HCT116 (cell line): ENCODE data around the gene CNST. TPM values are rescaled to one million over a fixed set of nuclear protein-coding genes. Genes with fewer than 3 reads are reported as not detected.

Source experiments
- ATAC-seq: fragments of 200-7000 bp; cut with Tn5 transposase; 2 replicates; pipeline ENCODE4 v1.9.1; 2020; ENCODE audit warnings: mild to moderate bottlenecking, moderate library complexity
- BruUV-seq: library from RNA; stranded (reverse); fragments of 400-500 nt; replicated peaks from 2 replicates; lab custom pipeline; 2021; lab: Mats Ljungman, UMichigan
- CTCF ChIA-PET: fragments of 300-600 bp; sonication (Branson Sonifier 250); formaldehyde crosslinking; loops from one replicate; lab custom pipeline; 2021; ENCODE audit warnings: antibody characterized with exemption; lab: Charles Lee
- POLR2A ChIA-PET: fragments of 300-600, 350-600 bp; sonication (Branson Sonifier 250); formaldehyde crosslinking; loops from one replicate; lab custom pipeline; 2021; ENCODE audit warnings: antibody characterized with exemption; lab: Charles Lee
- RAD21 ChIA-PET, 2 experiments: fragments of 300-600 bp; sonication (Branson Sonifier 250); formaldehyde crosslinking; loops; one replicate each; lab custom pipeline; 2023; ENCODE audit warnings: low total read pairs in 2 of 2; ENCODE audit not compliant: uncharacterized antibody in 2 of 2, unreplicated experiment in 2 of 2, low non-redundant PET in 1 of 2; lab: Charles Lee
- DNase-seq: peaks from one replicate; pipeline ENCODE4 v3.0.0-alpha.2; 2010; ENCODE audit warnings: low read depth, low spot score
- H2AFZ ChIP-seq: fragments of 200-600 bp; shearing (Covaris generic), sonication (generic); 2 replicates; pipeline ENCODE4 v1.6.1; 2017; ENCODE audit warnings: low read depth, mixed run types, mixed read lengths, antibody characterized with exemption, low read length; ENCODE audit not compliant: poor library complexity, severe bottlenecking
- H3K27ac ChIP-seq: 2 replicates; pipeline ENCODE4 v1.5.1; 2012; ENCODE audit warnings: low read depth, low read length
- H3K27me3 ChIP-seq: fragments of 200-600 bp; sonication (generic); 2 replicates; pipeline ENCODE4 v1.6.1; 2016; ENCODE audit warnings: mixed run types, low read length, mixed read lengths; ENCODE audit not compliant: insufficient read depth
- H3K36me3 ChIP-seq, 2 experiments: fragments of 200-500 bp in 1 of 2; fragments of 200-600 bp in 1 of 2; sonication (Bioruptor generic) in 1 of 2; sonication (generic) in 1 of 2; 2 replicates each; pipeline versions ENCODE4 v1.5.1 to v1.6.1; 2014 to 2016; ENCODE audit warnings: low read length in 2 of 2, inconsistent platforms in 1 of 2, mixed read lengths in 1 of 2, mixed run types in 1 of 2; ENCODE audit not compliant: insufficient read depth in 2 of 2, control insufficient read depth in 1 of 2
- H3K4me1 ChIP-seq, 2 experiments: fragments of 200-600 bp in 1 of 2; sonication (generic) in 1 of 2; 2 replicates each; pipeline versions ENCODE4 v1.5.1 to v1.6.1; 2012 to 2017; ENCODE audit warnings: low read length in 2 of 2, inconsistent platforms in 1 of 2, mild to moderate bottlenecking in 1 of 2, mixed read lengths in 1 of 2, mixed run types in 1 of 2, moderate library complexity in 1 of 2; ENCODE audit not compliant: insufficient read depth in 2 of 2, control insufficient read depth in 1 of 2
- H3K4me2 ChIP-seq: fragments of 200-600 bp; sonication (generic); 2 replicates; pipeline ENCODE4 v1.6.1; 2017; ENCODE audit warnings: mixed run types, low read length, mixed read lengths
- H3K4me3 ChIP-seq, 2 experiments: fragments of 200-600 bp in 1 of 2; sonication (generic) in 1 of 2; replicated peaks in 1 of 2; 2 replicates each; pipeline ENCODE4 v1.5.1; 2011 to 2016; ENCODE audit warnings: low read length in 2 of 2, control low read depth in 1 of 2, low read depth in 1 of 2, mild to moderate bottlenecking in 1 of 2, mixed read lengths in 1 of 2, mixed run types in 1 of 2
- H3K79me2 ChIP-seq: fragments of 200-600 bp; sonication (generic); 2 replicates; pipeline ENCODE4 v1.6.1; 2017; ENCODE audit warnings: mild to moderate bottlenecking, mixed run types, low read length, moderate library complexity, mixed read lengths; ENCODE audit not compliant: insufficient read depth
- H3K9ac ChIP-seq: fragments of 200-600 bp; sonication (generic); 2 replicates; pipeline ENCODE4 v1.6.1; 2016; ENCODE audit warnings: low read length, mixed read lengths
- H3K9me2 ChIP-seq: fragments of 200-600 bp; sonication (generic), shearing (Covaris generic); 2 replicates; pipeline ENCODE4 v1.6.1; 2017; ENCODE audit warnings: mixed run types, mild to moderate bottlenecking, moderate library complexity; ENCODE audit not compliant: insufficient read depth
- H3K9me3 ChIP-seq, 2 experiments: fragments of 200-500 bp in 1 of 2; fragments of 200-600 bp in 1 of 2; sonication (Bioruptor generic) in 1 of 2; sonication (generic) in 1 of 2; 2 replicates each; pipeline ENCODE4 v1.6.1; 2014 to 2017; ENCODE audit warnings: low read length in 2 of 2, mixed read lengths in 2 of 2, inconsistent platforms in 1 of 2, low read depth in 1 of 2, mild to moderate bottlenecking in 1 of 2, mixed run types in 1 of 2, moderate library complexity in 1 of 2; ENCODE audit not compliant: control insufficient read depth in 1 of 2, insufficient read depth in 1 of 2
- H4K20me1 ChIP-seq: fragments of 200-600 bp; sonication (generic), shearing (Covaris generic); 2 replicates; pipeline ENCODE4 v1.6.1; 2017; ENCODE audit warnings: mixed run types, mild to moderate bottlenecking, moderate library complexity; ENCODE audit not compliant: insufficient read depth
- CEBPB ChIP-seq: IDR thresholded peaks from 2 replicates; pipeline ENCODE4 v1.6.1; 2012; ENCODE audit warnings: low read depth
- CTCF ChIP-seq, 3 experiments: fragments of 200-600 bp in 1 of 3; sonication (generic) in 1 of 3; IDR thresholded peaks in 2 of 3; conservative IDR thresholded peaks in 1 of 3; 2 replicates each; pipeline ENCODE4 v1.5.1; 2012 to 2017; ENCODE audit warnings: low read depth in 2 of 3, low read length in 2 of 3, antibody characterized with exemption in 1 of 3, borderline replicate concordance in 1 of 3, control low read depth in 1 of 3, mild to moderate bottlenecking in 1 of 3, mixed read lengths in 1 of 3, mixed run types in 1 of 3, moderate library complexity in 1 of 3; ENCODE audit not compliant: insufficient read depth in 1 of 3
- ELF1 ChIP-seq: IDR thresholded peaks from 2 replicates; pipeline ENCODE4 v1.6.1; 2012; ENCODE audit warnings: low read depth, borderline replicate concordance
- JUND ChIP-seq: IDR thresholded peaks from 2 replicates; pipeline ENCODE4 v1.6.1; 2012
- MAX ChIP-seq: IDR thresholded peaks from 2 replicates; pipeline ENCODE4 v1.6.1; 2012
- POLR2AphosphoS5 ChIP-seq: IDR thresholded peaks from 2 replicates; pipeline ENCODE4 v1.6.1; 2011; ENCODE audit warnings: mild to moderate bottlenecking, low read depth, low read length, moderate library complexity
- RAD21 ChIP-seq: IDR thresholded peaks from 2 replicates; pipeline ENCODE4 v1.6.1; 2012; ENCODE audit warnings: low read depth, mild to moderate bottlenecking
- REST ChIP-seq: IDR thresholded peaks from 2 replicates; pipeline ENCODE4 v1.6.1; 2012; ENCODE audit warnings: low read depth
- SP1 ChIP-seq: IDR thresholded peaks from 2 replicates; pipeline ENCODE4 v1.6.1; 2012; ENCODE audit warnings: low read depth
- SRF ChIP-seq: IDR thresholded peaks from 2 replicates; pipeline ENCODE4 v1.6.1; 2012; ENCODE audit warnings: low read depth
- TCF7L2 ChIP-seq: IDR thresholded peaks from 2 replicates; pipeline ENCODE4 v1.7.0; 2011; ENCODE audit warnings: borderline replicate concordance, inconsistent platforms; ENCODE audit not compliant: insufficient read depth, insufficient read length; ENCODE audit errors: extremely low read depth
- ZFX ChIP-seq: fragments of 450-650 bp; IDR thresholded peaks from 2 replicates; pipeline ENCODE4 v1.6.1; 2017
- intact Hi-C: fragments of 100-400 bp; cut with micrococcal nuclease; formaldehyde crosslinking; loops from 2 replicates; pipeline ENCODE4 v1.10.0; 2022
- total RNA-seq: library from RNA; stranded (reverse); gene quantifications from one replicate; pipeline ENCODE4 v1.2.1, GENCODE V29; 2021; ENCODE audit not compliant: unreplicated experiment

The CNST gene
- total RNA-seq, 1 experiment from 2014 or later, result 13.5 TPM

- peaks cover 14% of the 10 kb centered on the region for H3K79me2 ChIP-seq
- no peak overlapping the region for H3K4me3 ChIP-seq
- H2AFZ ChIP-seq, result no peak overlapping the region
- ChIA-PET POLR2A (no interaction called here), RAD21 (no interaction called here), CTCF (no interaction called here)
- no peaks in the 10 kb centered on the region for H3K9me3 ChIP-seq
- ATAC-seq, result no peak
- H4K20me1 ChIP-seq, result no peaks in the 10 kb centered on the region
- no peaks in the 10 kb centered on the region for H3K4me1 ChIP-seq
- DNase-seq, result no peak
- H3K27ac ChIP-seq, result no peak overlapping the region
- H3K9me2 ChIP-seq, result no peaks in the 10 kb centered on the region
- TF ChIP-seq JUND (no peak), CTCF (IDR thresholded peaks at IDR 0.05 in 2 of 3, conservative IDR thresholded peaks at IDR 0.05 in 1 of 3; ENCODE audit: borderline replicate concordance in 1 of 3, insufficient read depth in 1 of 3, low read depth in 2 of 3, low read length in 2 of 3) (no peak), SRF (no peak), ELF1 (no peak), POLR2AphosphoS5 (no peak), SP1 (no peak)
- no peaks in the 10 kb centered on the region for H3K36me3 ChIP-seq
- H3K9ac ChIP-seq, result no peak overlapping the region
- no peaks in the 10 kb centered on the region for H3K27me3 ChIP-seq
- no TSS peak for BruUV-seq
- intact Hi-C loops, result no loop called here
- no peak overlapping the region for H3K4me2 ChIP-seq
Measured at GRCh38 chr1:246592695-246593094, 26.4 kb downstream of the CNST start.

- no peaks in the 10 kb centered on the region for H3K36me3 ChIP-seq
- no peak overlapping the region for H3K27ac ChIP-seq
- H3K9ac ChIP-seq, result no peak overlapping the region
- H3K79me2 ChIP-seq, result peaks cover 14% of the 10 kb centered on the region; the same call in 1 of the 2 replicates
- BruUV-seq, result no TSS peak
- no peak overlapping the region for H3K4me3 ChIP-seq
- ChIA-PET RAD21 (no interaction called here), POLR2A (no interaction called here), CTCF (interaction anchor here (1.6 kb wide), 1 partner anchor 94 kb away, joined by 4 read pairs; no protein-coding TSS in a partner anchor)
- ATAC-seq, result no peak
- intact Hi-C loops, result no loop called here
- H3K9me3 ChIP-seq, result no peaks in the 10 kb centered on the region
- no peak overlapping the region for H2AFZ ChIP-seq
- no peaks in the 10 kb centered on the region for H3K9me2 ChIP-seq
- no peaks in the 10 kb centered on the region for H4K20me1 ChIP-seq
- H3K27me3 ChIP-seq, result no peaks in the 10 kb centered on the region
- H3K4me2 ChIP-seq, result no peak overlapping the region
- H3K4me1 ChIP-seq, result no peaks in the 10 kb centered on the region
- no peak for DNase-seq
- TF ChIP-seq RAD21 (no peak), ELF1 (no peak), TCF7L2 (no peak), ZFX (no peak), CTCF (IDR thresholded peaks at IDR 0.05 in 2 of 3, conservative IDR thresholded peaks at IDR 0.05 in 1 of 3; ENCODE audit: borderline replicate concordance in 1 of 3, insufficient read depth in 1 of 3, low read depth in 2 of 3, low read length in 2 of 3) (no peak), REST (no peak), MAX (no peak), CEBPB (no peak)
Measured at GRCh38 chr1:246595146-246595545, 28.9 kb downstream of the CNST start.
